Measurements from ENCODE around the gene PCDHGC5. TPM values are rescaled to one million over a fixed set of nuclear protein-coding genes. Genes with fewer than 3 reads are reported as not detected.
A peak's percentile ranks its signal among the peaks of the same experiment; 100 is the strongest.

Gene PCDHGC5
- total and polyA plus RNA-seq, 2 donors (not counting 3 experiments of a cell fraction or from before 2014, with no cell fraction given), result 0.21 to 1.2 TPM

- Histone ChIP-seq H4K20me1 (replicated peaks; ENCODE audit: control insufficient read depth, extremely low read depth, insufficient read depth, low read length) (no peaks in the 10 kb centered on the region), H3K9ac (replicated peaks; ENCODE audit: extremely low read depth, insufficient read depth, low read length) (peak overlapping the region; percentile 20), H2AFZ (ENCODE audit: low read depth, low read length) (peak overlapping the region; percentile 77), H3K36me3 (ENCODE audit: control insufficient read depth in 2 of 2, extremely low read depth in 1 of 2, insufficient read depth in 2 of 2, low read length in 2 of 2) (no peaks in the 10 kb centered on the region), H3K9me1 (replicated peaks; ENCODE audit: control insufficient read depth, extremely low read depth, insufficient read depth, low read length) (no peaks in the 10 kb centered on the region), H3K27me3 (ENCODE audit: control insufficient read depth in 2 of 2, insufficient read depth in 2 of 2, low read length in 2 of 2) (peaks cover 0 to 5% of the 10 kb centered on the region in 2 experiments), H3K9me3 (replicated peaks; ENCODE audit: control insufficient read depth, insufficient read depth, low read length) (no peaks in the 10 kb centered on the region), H3K4me3 (replicated peaks in 1 of 3; ENCODE audit: insufficient read depth in 1 of 3, low read depth in 1 of 3, low read length in 3 of 3) (peak overlapping the region; percentile 32 to 70 (median 50)), H3K27ac (ENCODE audit: insufficient read depth, low read depth, low read length) (no peak overlapping the region), H3K4me2 (ENCODE audit: insufficient read depth, low read length) (peak overlapping the region; percentile 82), H3K4me1 (ENCODE audit: control insufficient read depth, extremely low read depth, insufficient read depth, low read length) (peaks cover 7% of the 10 kb centered on the region), H3K79me2 (ENCODE audit: control insufficient read depth, insufficient read depth, low read length) (no peaks in the 10 kb centered on the region)
- dilution Hi-C loops (cut with MboI; ENCODE audit: extremely low pct_ligation_motif_present, low sequenced_read_pairs) (no loop called here), intact Hi-C loops (cut with micrococcal nuclease) (loop anchor here (1.0 to 2.0 kb wide), 3 partner anchors 9 to 56 kb away; partner anchors contain the start of genes PCDHGA11 and PCDHGC4)
- CTCF ChIA-PET, result interaction anchor here (0.8 to 3.4 kb wide), 21 partner anchors 9 to 116 kb away, joined by 3 to 66 read pairs (median 7); partner anchors contain the start of genes PCDHGA11, PCDHGA12, PCDHGB5 and PCDHGB6
- DNase-seq (ENCODE audit: low read depth, low spot score) (peak; percentile 75), FAIRE-seq (peak; percentile 58)
- POLR2A ChIA-PET, result interaction anchor here (0.9 to 1.5 kb wide), 3 partner anchors 37 to 82 kb away, joined by 3 to 5 read pairs (median 3); no protein-coding TSS in a partner anchor
- TF ChIP-seq GATA2 (IDR thresholded peaks at IDR 0.05; ENCODE audit: insufficient read depth, insufficient read length, low read depth, low read length), result peak; percentile 13
- TF ChIP-seq EZH2 (IDR thresholded peaks at IDR 0.05; ENCODE audit: borderline replicate concordance, low read depth, low read length, severe bottlenecking), result no peak
- BruUV-seq (replicated peaks), result TSS peak; percentile 53
Observed at GRCh38 chr5:141476132-141476911, 12.6 kb upstream of the PCDHGC5 start.

- Histone ChIP-seq H3K4me1 (ENCODE audit: control insufficient read depth, extremely low read depth, insufficient read depth, low read length) (peaks cover 7% of the 10 kb centered on the region), H2AFZ (ENCODE audit: low read depth, low read length) (no peak overlapping the region), H3K79me2 (ENCODE audit: control insufficient read depth, insufficient read depth, low read length) (no peaks in the 10 kb centered on the region), H3K27me3 (ENCODE audit: control insufficient read depth in 2 of 2, insufficient read depth in 2 of 2, low read length in 2 of 2) (peaks cover 0 to 5% of the 10 kb centered on the region in 2 experiments), H3K36me3 (ENCODE audit: control insufficient read depth in 2 of 2, extremely low read depth in 1 of 2, insufficient read depth in 2 of 2, low read length in 2 of 2) (no peaks in the 10 kb centered on the region), H4K20me1 (replicated peaks; ENCODE audit: control insufficient read depth, extremely low read depth, insufficient read depth, low read length) (no peaks in the 10 kb centered on the region), H3K27ac (ENCODE audit: insufficient read depth, low read depth, low read length) (no peak overlapping the region), H3K9me1 (replicated peaks; ENCODE audit: control insufficient read depth, extremely low read depth, insufficient read depth, low read length) (no peaks in the 10 kb centered on the region), H3K9me3 (replicated peaks; ENCODE audit: control insufficient read depth, insufficient read depth, low read length) (no peaks in the 10 kb centered on the region), H3K4me2 (ENCODE audit: insufficient read depth, low read length) (peak overlapping the region; percentile 82), H3K9ac (replicated peaks; ENCODE audit: extremely low read depth, insufficient read depth, low read length) (no peak overlapping the region), H3K4me3 (replicated peaks in 1 of 3; ENCODE audit: insufficient read depth in 1 of 3, low read depth in 1 of 3, low read length in 3 of 3) (peak overlapping the region in 2 of 3 experiments; percentile 50 to 70)
- no TSS peak for BruUV-seq (replicated peaks)
- dilution Hi-C loops (cut with MboI; ENCODE audit: extremely low pct_ligation_motif_present, low sequenced_read_pairs), result no loop called here
- POLR2A ChIA-PET, result interaction anchor here (0.9 kb wide), 1 partner anchor 81 kb away, joined by 3 read pairs; no protein-coding TSS in a partner anchor
- DNase-seq (ENCODE audit: low read depth, low spot score) (no peak), FAIRE-seq (no peak)
- TF ChIP-seq JUN (IDR thresholded peaks at IDR 0.05; ENCODE audit: borderline replicate concordance, insufficient read depth, insufficient read length, low read depth) (no peak), CTCF (IDR thresholded peaks at IDR 0.05; ENCODE audit: extremely low read depth in 1 of 2, insufficient read depth in 1 of 2, low read depth in 1 of 2, low read length in 2 of 2) (no peak), GATA2 (IDR thresholded peaks at IDR 0.05; ENCODE audit: insufficient read depth, insufficient read length, low read depth, low read length) (no peak), EZH2 (IDR thresholded peaks at IDR 0.05; ENCODE audit: borderline replicate concordance, low read depth, low read length, severe bottlenecking) (peak; percentile 58)
- CTCF ChIA-PET, result interaction anchor here (0.8 to 3.4 kb wide), 14 partner anchors 8 to 87 kb away, joined by 4 to 66 read pairs (median 12); partner anchors contain the start of genes PCDHGA11, PCDHGA12, PCDHGB6 and PCDHGB7
- intact Hi-C loops (cut with micrococcal nuclease), result loop anchor here (2.0 kb wide), 1 partner anchor 56 kb away; the partner anchor contains the start of gene PCDHGA11
Observed at GRCh38 chr5:141477044-141477575, 11.8 kb upstream of the PCDHGC5 start.
